A549 (cell line): Measurements from ENCODE around the gene FHAD1. TPM values are rescaled to one million over a fixed set of nuclear protein-coding genes. Genes with fewer than 3 reads are reported as not detected.

Experiments
- ATAC-seq, 2 experiments: fragments of 200-7000 bp in 1 of 2; fragments of >200 bp in 1 of 2; cut with Nextera tagmentation in 1 of 2; cut with Tn5 transposase in 1 of 2; 3 replicates each; pipeline versions ENCODE4 v1.8.0 to v1.9.1; 2018 to 2020; ENCODE audit warnings: mild to moderate bottlenecking in 1 of 2, moderate library complexity in 1 of 2
- CTCF ChIA-PET: fragments of 300-600 bp; sonication (Branson Sonifier 250); formaldehyde crosslinking; extraction: SDS; loops from one replicate; lab custom pipeline; 2021; ENCODE audit warnings: antibody characterized with exemption, inconsistent platforms; lab: Yijun Ruan, JAX
- POLR2A ChIA-PET: fragments of 350-600 bp; formaldehyde crosslinking; extraction: SDS; loops from one replicate; lab custom pipeline; 2021; ENCODE audit warnings: antibody characterized with exemption, inconsistent platforms; lab: Yijun Ruan, JAX
- DNase-seq, 2 experiments: peaks; one replicate each; pipeline versions ENCODE4 v3.0.0 to v3.0.0-alpha.2; 2011 to 2016; ENCODE audit warnings: low read depth in 1 of 2, low spot score in 1 of 2
- FAIRE-seq: peaks from 2 replicates; lab custom pipeline; 2011; peaks lifted over from hg19 to GRCh38; lab: Jason Lieb, UNC
- H3K27ac ChIP-seq, 2 experiments: fragments of >200 bp; sonication (Bioruptor Twin); formaldehyde crosslinking; 3 replicates each; pipeline ENCODE4 v1.5.1; 2016 to 2017
- H3K4me1 ChIP-seq: fragments of >200 bp; sonication (Bioruptor Twin); formaldehyde crosslinking; 3 replicates; pipeline ENCODE4 v1.6.1; 2016
- H3K4me2 ChIP-seq: fragments of >200 bp; sonication (Bioruptor Twin); formaldehyde crosslinking; 3 replicates; pipeline ENCODE4 v1.6.1; 2016
- H3K4me3 ChIP-seq: fragments of >200 bp; sonication (Bioruptor Twin); formaldehyde crosslinking; 3 replicates; pipeline ENCODE4 v1.5.1; 2016
- H3K9me3 ChIP-seq: fragments of >200 bp; sonication (Bioruptor Twin); formaldehyde crosslinking; 3 replicates; pipeline ENCODE4 v1.6.1; 2016
- ATOH8 ChIP-seq: fragments of 250-450 bp; sonication (Bioruptor Pico); IDR thresholded peaks from 2 replicates; pipeline ENCODE4 v1.5.0; 2020; ENCODE audit warnings: low read depth, mild to moderate bottlenecking, moderate library complexity
- CBX2 ChIP-seq: fragments of 200-600 bp; sonication (generic); IDR thresholded peaks from 2 replicates; pipeline ENCODE4 v1.6.1; 2016; ENCODE audit warnings: low read depth, mild to moderate bottlenecking, borderline replicate concordance
- CHD2 ChIP-seq: fragments of 150-350 bp; IDR thresholded peaks from 2 replicates; pipeline ENCODE4 v1.6.1; 2014; ENCODE audit warnings: low read length; ENCODE audit not compliant: partially characterized antibody
- ESRRA ChIP-seq: fragments of 150-350 bp; IDR thresholded peaks from 2 replicates; pipeline ENCODE4 v1.6.1; 2014; ENCODE audit warnings: mild to moderate bottlenecking, low read length, borderline replicate concordance
- FOSB ChIP-seq: fragments of 250-450 bp; sonication (Bioruptor Pico); IDR thresholded peaks from 2 replicates; pipeline ENCODE4 v1.5.0; 2020; ENCODE audit warnings: mild to moderate bottlenecking, moderate library complexity
- FOXS1 ChIP-seq: fragments of 250-450 bp; sonication (Bioruptor Pico); IDR thresholded peaks from 2 replicates; pipeline ENCODE4 v1.5.0; 2020; ENCODE audit warnings: mild to moderate bottlenecking, moderate library complexity
- GATA3 ChIP-seq: IDR thresholded peaks from 2 replicates; pipeline ENCODE4 v1.6.1; 2012; ENCODE audit warnings: borderline replicate concordance
- HOXA7 ChIP-seq: fragments of 250-450 bp; sonication (Bioruptor Pico); IDR thresholded peaks from 2 replicates; pipeline ENCODE4 v1.5.0; 2020; ENCODE audit warnings: mild to moderate bottlenecking, moderate library complexity
- HOXB5 ChIP-seq: fragments of 250-450 bp; sonication (Bioruptor Pico); IDR thresholded peaks from 2 replicates; pipeline ENCODE4 v1.5.0; 2020; ENCODE audit warnings: mild to moderate bottlenecking, moderate library complexity
- JUN ChIP-seq, 2 experiments: fragments of >200 bp; sonication (Bioruptor Twin); formaldehyde crosslinking; IDR thresholded peaks; 2 replicates in 1 of 2; 3 replicates in 1 of 2; pipeline ENCODE4 v1.6.1; 2016 to 2017
- KDM5A ChIP-seq: fragments of 200-600 bp; sonication (generic); IDR thresholded peaks from 2 replicates; pipeline ENCODE4 v1.6.1; 2016; ENCODE audit warnings: antibody characterized with exemption, mild to moderate bottlenecking
- MAFK ChIP-seq: fragments of 450-650 bp; IDR thresholded peaks from 2 replicates; pipeline ENCODE4 v1.6.1; 2014; ENCODE audit not compliant: partially characterized antibody
- NR3C1 ChIP-seq: fragments of >200 bp; sonication (Bioruptor Twin); formaldehyde crosslinking; IDR thresholded peaks from 3 replicates; pipeline ENCODE4 v1.6.1; 2017
- PBX3 ChIP-seq: IDR thresholded peaks from 2 replicates; pipeline ENCODE4 v1.6.1; 2012
- POLR2AphosphoS2 ChIP-seq: conservative IDR thresholded peaks from 2 replicates; pipeline ENCODE4 v1.6.1; 2012; ENCODE audit warnings: low read length, improper control_type of control experiment, inconsistent platforms
- RCOR1 ChIP-seq: fragments of 150-350 bp; IDR thresholded peaks from 2 replicates; pipeline ENCODE4 v1.6.1; 2014; ENCODE audit warnings: antibody characterized with exemption, low read length, low read depth
- SREBF2 ChIP-seq: fragments of 450-650 bp; IDR thresholded peaks from 2 replicates; pipeline ENCODE4 v1.6.1; 2014; ENCODE audit warnings: mild to moderate bottlenecking, moderate library complexity
- ZNF302 ChIP-seq: fragments of 250-450 bp; sonication (Bioruptor Pico); IDR thresholded peaks from 2 replicates; pipeline ENCODE4 v1.9.0; 2021; ENCODE audit warnings: inconsistent platforms, mild to moderate bottlenecking, moderate library complexity
- WGBS: methylation state at CpG from one replicate; pipeline ENCODE4 v1.1.6; 2017; ENCODE audit errors: missing lambda C conversion rate; 5-methylcytosine and 5-hydroxymethylcytosine counted together
- polyA plus RNA-seq, 4 experiments: library from polyadenylated mRNA; depleted of rRNA in 3 of 4; stranded (reverse); fragments of >200 nt; fragmentation: RNase III in 1 of 4; extraction: RNeasy Plus Mini Kit Qiagen cat#74134 plus additional on column Dnase treatment in 1 of 4; gene quantifications; 2 replicates in 3 of 4; 3 replicates in 1 of 4; pipeline ENCODE4 v1.2.3, GENCODE V29; 2011 to 2017

Gene FHAD1
- polyA plus RNA-seq, 2 of the 4 experiments (the other 2 are of a cell fraction) = 0.31 to 0.32 TPM

- Histone ChIP-seq H3K4me3 (no peak overlapping the region), H3K4me2 (no peak overlapping the region), H3K4me1 (peaks cover 17% of the 10 kb centered on the region), H3K27ac (peak overlapping the region in 1 of 2 experiments; percentile 96; a peak in 5 of 6 replicates), H3K9me3 (0 out of 3 replicates have a peak, but pooled peaks cover 3% of the 10 kb centered on the region)
- ATAC-seq = no peak
- DNase-seq = no peak
- no peak for FAIRE-seq
- TF ChIP-seq ATOH8 (no peak), JUN (IDR thresholded peaks at IDR 0.05) (no peak), HOXB5 (CRISPR knock-in tag) (no peak), SREBF2 (no peak), RCOR1 (no peak)
- ChIA-PET CTCF (interaction anchor here (0.6 to 2.6 kb wide), 3 partner anchors 19 to 406 kb away, joined by 3 to 21 read pairs (median 10); no protein-coding TSS in a partner anchor), POLR2A (no interaction called here)
- 97% methylated on average over 9 of the region's 9 CpGs for WGBS
Measured at GRCh38 chr1:15343099-15343498, 96.1 kb downstream of the FHAD1 start.

- Histone ChIP-seq H3K4me2 (no peak overlapping the region), H3K9me3 (0 out of 3 replicates have a peak, but pooled peaks cover 3% of the 10 kb centered on the region), H3K4me1 (peaks cover 14% of the 10 kb centered on the region), H3K4me3 (no peak overlapping the region), H3K27ac (peak overlapping the region in 1 of 2 experiments; percentile 96; a peak in 3 of 6 replicates)
- 85% methylated on average over 11 of the region's 11 CpGs for WGBS
- DNase-seq (no peak), FAIRE-seq (no peak), ATAC-seq (no peak)
- POLR2A ChIA-PET = no interaction called here
- TF ChIP-seq RCOR1 (no peak), FOXS1 (CRISPR knock-in tag) (no peak), ESRRA (no peak), PBX3 (no peak), POLR2AphosphoS2 (no peak), JUN (IDR thresholded peaks at IDR 0.05) (no peak), SREBF2 (no peak), NR3C1 (no peak), MAFK (no peak), ATOH8 (no peak), CHD2 (no peak), KDM5A (no peak), GATA3 (no peak), CBX2 (no peak), FOSB (no peak)
- CTCF ChIA-PET = interaction anchor here (0.6 to 2.6 kb wide), 2 partner anchors 88 to 407 kb away, joined by 3 to 21 read pairs; no protein-coding TSS in a partner anchor
Measured at GRCh38 chr1:15343729-15344128, 96.7 kb downstream of the FHAD1 start.

GRCh38 chr1:15344380-15344779, 97.4 kb downstream of the FHAD1 start:
- no peak overlapping the region for H3K4me2 ChIP-seq
- H3K9me3 ChIP-seq = 0 out of 3 replicates have a peak, but pooled peaks cover 3% of the 10 kb centered on the region
- peaks cover 14% of the 10 kb centered on the region for H3K4me1 ChIP-seq
- CTCF ChIA-PET = interaction anchor here (1.0 kb wide), 1 partner anchor 88 kb away, joined by 3 read pairs; no protein-coding TSS in a partner anchor
- H3K4me3 ChIP-seq = no peak overlapping the region
- DNase-seq = no peak
- 91% methylated on average over 3 of the region's 3 CpGs for WGBS
- peak overlapping the region in 1 of 2 experiments; percentile 96; a peak in 3 of 6 replicates for H3K27ac ChIP-seq
- FAIRE-seq = no peak
- TF ChIP-seq ZNF302 (CRISPR knock-in tag) = no peak
- no peak for TF ChIP-seq HOXA7 (CRISPR knock-in tag)
- POLR2A ChIA-PET = no interaction called here
- ATAC-seq = no peak
